Parathyroid adenoma (tissue), 2 donors: ENCODE data around the gene S1PR3.

Source experiments
- H2AFZ ChIP-seq: fragments of 300-600 bp; sonication (generic); one replicate; pipeline ENCODE4 v1.7.0; 2017; ENCODE audit warnings: antibody characterized with exemption, mild to moderate bottlenecking
- H3K27ac ChIP-seq: fragments of 300-600 bp; sonication (generic); one replicate; pipeline ENCODE4 v1.7.0; 2017
- H3K27me3 ChIP-seq: fragments of 300-600 bp; sonication (generic); one replicate; pipeline ENCODE4 v1.7.0; 2017; ENCODE audit warnings: low read length; ENCODE audit not compliant: control insufficient read depth, insufficient read depth
- H3K36me3 ChIP-seq: fragments of 300-600 bp; sonication (generic); one replicate; pipeline ENCODE4 v1.7.0; 2017; ENCODE audit warnings: low read length; ENCODE audit not compliant: control insufficient read depth, insufficient read depth
- H3K4me1 ChIP-seq: fragments of 300-600 bp; sonication (generic); one replicate; pipeline ENCODE4 v1.7.0; 2017; ENCODE audit warnings: control low read depth
- H3K4me2 ChIP-seq: fragments of 300-600 bp; sonication (generic); one replicate; pipeline ENCODE4 v1.7.0; 2017; ENCODE audit warnings: low read length
- H3K4me3 ChIP-seq: fragments of 300-600 bp; sonication (generic); one replicate; pipeline ENCODE4 v1.7.0; 2017; ENCODE audit warnings: low read depth, low read length
- H3K79me2 ChIP-seq: fragments of 300-600 bp; sonication (generic); one replicate; pipeline ENCODE4 v1.7.0; 2017; ENCODE audit warnings: control low read depth
- H3K9ac ChIP-seq: fragments of 300-600 bp; sonication (generic); one replicate; pipeline ENCODE4 v1.7.0; 2017; ENCODE audit warnings: mild to moderate bottlenecking
- H3K9me3 ChIP-seq: fragments of 300-600 bp; sonication (generic); one replicate; pipeline ENCODE4 v1.7.0; 2017; ENCODE audit warnings: low read length; ENCODE audit not compliant: control insufficient read depth
- TF ChIP-seq, protein P1 (sequence below): fragments of 300-600 bp; sonication (generic); IDR thresholded peaks from one replicate; pipeline ENCODE4 v1.7.0; 2017; ENCODE audit warnings: antibody characterized with exemption, mild to moderate bottlenecking
- donor health status: primary hyperparathyroidism.

Gene S1PR3

DNA sequence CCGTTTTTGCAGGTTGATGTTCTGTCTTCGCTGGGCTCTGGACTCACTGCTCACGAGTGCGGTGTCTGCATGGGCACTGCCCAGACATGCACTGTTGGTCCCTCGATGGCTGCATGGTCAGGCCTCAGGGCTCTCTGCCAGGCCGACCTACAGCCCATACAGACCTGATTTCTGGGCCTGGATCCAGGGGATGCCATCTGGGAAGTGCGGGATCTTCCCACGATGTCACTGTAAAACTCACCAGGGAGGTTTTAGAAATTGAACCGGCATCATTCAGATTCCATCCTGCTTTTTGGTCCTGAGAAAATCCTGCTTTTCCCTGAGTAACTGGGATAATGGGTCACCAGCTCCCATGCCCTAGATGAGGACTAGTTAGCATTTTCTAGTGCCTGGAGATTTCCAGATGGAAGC lies 9.1 kb downstream of the S1PR3 start:
- TF ChIP-seq, protein P1, sequence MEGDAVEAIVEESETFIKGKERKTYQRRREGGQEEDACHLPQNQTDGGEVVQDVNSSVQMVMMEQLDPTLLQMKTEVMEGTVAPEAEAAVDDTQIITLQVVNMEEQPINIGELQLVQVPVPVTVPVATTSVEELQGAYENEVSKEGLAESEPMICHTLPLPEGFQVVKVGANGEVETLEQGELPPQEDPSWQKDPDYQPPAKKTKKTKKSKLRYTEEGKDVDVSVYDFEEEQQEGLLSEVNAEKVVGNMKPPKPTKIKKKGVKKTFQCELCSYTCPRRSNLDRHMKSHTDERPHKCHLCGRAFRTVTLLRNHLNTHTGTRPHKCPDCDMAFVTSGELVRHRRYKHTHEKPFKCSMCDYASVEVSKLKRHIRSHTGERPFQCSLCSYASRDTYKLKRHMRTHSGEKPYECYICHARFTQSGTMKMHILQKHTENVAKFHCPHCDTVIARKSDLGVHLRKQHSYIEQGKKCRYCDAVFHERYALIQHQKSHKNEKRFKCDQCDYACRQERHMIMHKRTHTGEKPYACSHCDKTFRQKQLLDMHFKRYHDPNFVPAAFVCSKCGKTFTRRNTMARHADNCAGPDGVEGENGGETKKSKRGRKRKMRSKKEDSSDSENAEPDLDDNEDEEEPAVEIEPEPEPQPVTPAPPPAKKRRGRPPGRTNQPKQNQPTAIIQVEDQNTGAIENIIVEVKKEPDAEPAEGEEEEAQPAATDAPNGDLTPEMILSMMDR = no peak
- H2AFZ ChIP-seq = no peak overlapping the region
- no peaks in the 10 kb centered on the region for H3K9me3 ChIP-seq
- no peaks in the 10 kb centered on the region for H3K27me3 ChIP-seq
- H3K9ac ChIP-seq = no peak overlapping the region
- no peaks in the 10 kb centered on the region for H3K79me2 ChIP-seq
- H3K4me2 ChIP-seq = no peak overlapping the region
- H3K4me3 ChIP-seq = no peak overlapping the region
- no peaks in the 10 kb centered on the region for H3K4me1 ChIP-seq
- no peak overlapping the region for H3K27ac ChIP-seq
- no peaks in the 10 kb centered on the region for H3K36me3 ChIP-seq

DNA sequence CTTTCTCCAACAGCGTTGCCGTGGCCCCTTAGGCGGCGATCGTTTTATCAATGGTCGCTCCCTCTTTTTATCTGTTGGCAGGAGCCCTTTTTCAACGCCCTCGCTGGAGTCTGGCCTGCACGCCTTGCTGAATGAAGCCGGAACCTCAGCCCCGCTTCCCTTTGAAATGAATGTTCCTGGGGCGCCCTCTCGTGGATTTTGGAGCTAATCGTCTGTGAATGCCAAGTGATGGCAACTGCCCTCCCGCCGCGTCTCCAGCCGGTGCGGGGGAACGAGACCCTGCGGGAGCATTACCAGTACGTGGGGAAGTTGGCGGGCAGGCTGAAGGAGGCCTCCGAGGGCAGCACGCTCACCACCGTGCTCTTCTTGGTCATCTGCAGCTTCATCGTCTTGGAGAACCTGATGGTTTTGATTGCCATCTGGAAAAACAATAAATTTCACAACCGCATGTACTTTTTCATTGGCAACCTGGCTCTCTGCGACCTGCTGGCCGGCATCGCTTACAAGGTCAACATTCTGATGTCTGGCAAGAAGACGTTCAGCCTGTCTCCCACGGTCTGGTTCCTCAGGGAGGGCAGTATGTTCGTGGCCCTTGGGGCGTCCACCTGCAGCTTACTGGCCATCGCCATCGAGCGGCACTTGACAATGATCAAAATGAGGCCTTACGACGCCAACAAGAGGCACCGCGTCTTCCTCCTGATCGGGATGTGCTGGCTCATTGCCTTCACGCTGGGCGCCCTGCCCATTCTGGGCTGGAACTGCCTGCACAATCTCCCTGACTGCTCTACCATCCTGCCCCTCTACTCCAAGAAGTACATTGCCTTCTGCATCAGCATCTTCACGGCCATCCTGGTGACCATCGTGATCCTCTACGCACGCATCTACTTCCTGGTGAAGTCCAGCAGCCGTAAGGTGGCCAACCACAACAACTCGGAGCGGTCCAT lies 10.0 kb downstream of the S1PR3 start:
- H3K27me3 ChIP-seq = no peaks in the 10 kb centered on the region
- H3K9ac ChIP-seq = no peak overlapping the region
- no peaks in the 10 kb centered on the region for H3K9me3 ChIP-seq
- H3K4me3 ChIP-seq = no peak overlapping the region
- peak overlapping the region; percentile 62 for H3K4me2 ChIP-seq
- H2AFZ ChIP-seq = peak overlapping the region; percentile 56
- no peaks in the 10 kb centered on the region for H3K4me1 ChIP-seq
- TF ChIP-seq, protein P1 = peak; percentile 57
- H3K27ac ChIP-seq = no peak overlapping the region
- no peaks in the 10 kb centered on the region for H3K79me2 ChIP-seq
- no peaks in the 10 kb centered on the region for H3K36me3 ChIP-seq

DNA sequence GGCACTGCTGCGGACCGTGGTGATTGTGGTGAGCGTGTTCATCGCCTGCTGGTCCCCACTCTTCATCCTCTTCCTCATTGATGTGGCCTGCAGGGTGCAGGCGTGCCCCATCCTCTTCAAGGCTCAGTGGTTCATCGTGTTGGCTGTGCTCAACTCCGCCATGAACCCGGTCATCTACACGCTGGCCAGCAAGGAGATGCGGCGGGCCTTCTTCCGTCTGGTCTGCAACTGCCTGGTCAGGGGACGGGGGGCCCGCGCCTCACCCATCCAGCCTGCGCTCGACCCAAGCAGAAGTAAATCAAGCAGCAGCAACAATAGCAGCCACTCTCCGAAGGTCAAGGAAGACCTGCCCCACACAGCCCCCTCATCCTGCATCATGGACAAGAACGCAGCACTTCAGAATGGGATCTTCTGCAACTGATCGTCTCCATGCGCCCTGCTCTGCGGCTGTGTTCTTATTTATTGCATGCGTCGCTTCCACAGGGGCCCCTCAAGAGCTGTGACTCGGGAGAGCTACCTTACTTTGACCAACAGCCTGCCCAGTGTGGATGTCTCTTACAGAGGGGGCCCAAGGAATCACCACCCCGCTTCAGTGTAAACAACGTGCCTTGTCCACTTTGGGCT lies 10.8 kb downstream of the S1PR3 start:
- Histone ChIP-seq H3K9ac (no peak overlapping the region), H3K4me2 (no peak overlapping the region), H3K36me3 (no peaks in the 10 kb centered on the region)

GRCh38 chr9:89002987-89003386 lies 11.7 kb downstream of the S1PR3 start:
- H3K36me3 ChIP-seq = no peaks in the 10 kb centered on the region
- H3K4me1 ChIP-seq = no peaks in the 10 kb centered on the region
- H3K79me2 ChIP-seq = no peaks in the 10 kb centered on the region

More for the DNA sequence above, 10.8 kb downstream of the S1PR3 start:
- H3K9me3 ChIP-seq = no peaks in the 10 kb centered on the region
- no peak overlapping the region for H3K27ac ChIP-seq
- H3K4me3 ChIP-seq = no peak overlapping the region
- no peak overlapping the region for H2AFZ ChIP-seq
- H3K4me1 ChIP-seq = no peaks in the 10 kb centered on the region
- H3K79me2 ChIP-seq = no peaks in the 10 kb centered on the region
- TF ChIP-seq, protein P1 = no peak
- H3K27me3 ChIP-seq = no peaks in the 10 kb centered on the region

More at GRCh38 chr9:89002987-89003386, 11.7 kb downstream of the S1PR3 start:
- no peak overlapping the region for H3K9ac ChIP-seq
- no peak overlapping the region for H3K4me3 ChIP-seq
- H3K4me2 ChIP-seq = no peak overlapping the region
- TF ChIP-seq, protein P1 = no peak
- no peak overlapping the region for H2AFZ ChIP-seq
- no peak overlapping the region for H3K27ac ChIP-seq
- H3K27me3 ChIP-seq = no peaks in the 10 kb centered on the region
- no peaks in the 10 kb centered on the region for H3K9me3 ChIP-seq
